ENCODE data around the gene BAZ2B. TPM values are rescaled to one million over a fixed set of nuclear protein-coding genes. Genes with fewer than 3 reads are reported as not detected.

The BAZ2B gene
- polyA plus RNA-seq, 2 of the 4 experiments (the other 2 are of a cell fraction): 19.6 to 50.6 TPM

- FAIRE-seq (no peak), DNase-seq (ENCODE audit: low read depth in 1 of 2, low spot score in 1 of 2) (no peak), ATAC-seq (no peak)
- Histone ChIP-seq H3K4me3 (no peak overlapping the region), H3K9me3 (no peaks in the 10 kb centered on the region), H3K4me1 (no peaks in the 10 kb centered on the region), H3K4me2 (no peak overlapping the region), H3K27ac (no peak overlapping the region)
- POLR2A ChIA-PET: no interaction called here
- TF ChIP-seq ZNF302 (CRISPR knock-in tag; IDR thresholded peaks at IDR 0.05): no peak
- no peak for TF ChIP-seq TP53 (CRISPR knock-in tag; IDR thresholded peaks at IDR 0.05)
- no peak for TF ChIP-seq HES2 (IDR thresholded peaks at IDR 0.05)
- TF ChIP-seq CHD4 (IDR thresholded peaks at IDR 0.05; ENCODE audit: borderline replicate concordance): no peak
- no peak for TF ChIP-seq NPAS2 (CRISPR knock-in tag; IDR thresholded peaks at IDR 0.05; ENCODE audit: borderline replicate concordance)
- no peak for TF ChIP-seq EP300 (IDR thresholded peaks at IDR 0.05)
- no peak for TF ChIP-seq JUNB (IDR thresholded peaks at IDR 0.05)
- TF ChIP-seq TFCP2L1 (CRISPR knock-in tag; IDR thresholded peaks at IDR 0.05): no peak
- TF ChIP-seq ZFP36 (IDR thresholded peaks at IDR 0.05; ENCODE audit: borderline replicate concordance, partially characterized antibody): no peak
- no peak for TF ChIP-seq PBX3 (IDR thresholded peaks at IDR 0.05)
- no peak for TF ChIP-seq MAZ (IDR thresholded peaks at IDR 0.05; ENCODE audit: borderline replicate concordance, low read depth, low read length)
- TF ChIP-seq MYC (IDR thresholded peaks at IDR 0.05; ENCODE audit: borderline replicate concordance, low read length): no peak
- no peak for TF ChIP-seq PHF8 (IDR thresholded peaks at IDR 0.05; ENCODE audit: borderline replicate concordance, low read depth)
- no peak for TF ChIP-seq HOXB5 (CRISPR knock-in tag; IDR thresholded peaks at IDR 0.05)
- no peak for TF ChIP-seq CBX8 (IDR thresholded peaks at IDR 0.05)
- TF ChIP-seq MAX (IDR thresholded peaks at IDR 0.05): no peak
- no peak for TF ChIP-seq FOXS1 (CRISPR knock-in tag; IDR thresholded peaks at IDR 0.05)
- TF ChIP-seq HDAC2 (IDR thresholded peaks at IDR 0.05): no peak
- no peak for TF ChIP-seq SREBF2 (IDR thresholded peaks at IDR 0.05)
- no peak for TF ChIP-seq JUN (IDR thresholded peaks at IDR 0.05)
- CTCF ChIA-PET: no interaction called here
- 90% methylated on average over 2 of the region's 2 CpGs for WGBS (ENCODE audit: missing lambda C conversion rate)
These were observed 140.0 kb downstream of the BAZ2B start for GRCh38 chr2:159476329-159476728.

GRCh38 chr2:159475793-159476192 is 140.6 kb downstream of the BAZ2B start:
- Histone ChIP-seq H3K4me3 (no peak overlapping the region), H3K4me2 (no peak overlapping the region), H3K4me1 (no peaks in the 10 kb centered on the region), H3K27ac (no peak overlapping the region), H3K9me3 (no peaks in the 10 kb centered on the region)
- TF ChIP-seq TFCP2L1 (CRISPR knock-in tag; IDR thresholded peaks at IDR 0.05) (no peak), FOSL2 (IDR thresholded peaks at IDR 0.05) (no peak), FOSL2 (CRISPR knock-in tag; IDR thresholded peaks at IDR 0.05) (no peak), E2F6 (IDR thresholded peaks at IDR 0.05; ENCODE audit: borderline replicate concordance, low read depth) (no peak), CBX2 (IDR thresholded peaks at IDR 0.05; ENCODE audit: borderline replicate concordance, low read depth) (no peak), JUN (IDR thresholded peaks at IDR 0.05) (no peak), POLR2AphosphoS2 (conservative IDR thresholded peaks at IDR 0.05; ENCODE audit: low read length) (no peak), POLR2A (IDR thresholded peaks at IDR 0.05; ENCODE audit: low read length) (no peak), HOXB5 (CRISPR knock-in tag; IDR thresholded peaks at IDR 0.05) (no peak), JUNB (IDR thresholded peaks at IDR 0.05) (no peak), CBX8 (IDR thresholded peaks at IDR 0.05) (no peak), RNF2 (IDR thresholded peaks at IDR 0.05; ENCODE audit: borderline replicate concordance, low read depth) (no peak), HOXB13 (CRISPR knock-in tag; IDR thresholded peaks at IDR 0.05; ENCODE audit: low read depth) (no peak)
- DNase-seq (ENCODE audit: low read depth in 1 of 2, low spot score in 1 of 2): no peak
- no peak for FAIRE-seq
- CTCF ChIA-PET: no interaction called here
- POLR2A ChIA-PET: no interaction called here
- 92% methylated on average over 4 of the region's 4 CpGs for WGBS (ENCODE audit: missing lambda C conversion rate)
- ATAC-seq: no peak

Measured in A549 (cell line).